ENCODE measurements around the gene PLXNB2.

GRCh38 chr22:50357222-50357621 lies 49.8 kb upstream of the PLXNB2 start:
- TF ChIP-seq POLR2AphosphoS5 (IDR thresholded peaks at IDR 0.05; ENCODE audit: insufficient read depth in 1 of 2, low read depth in 1 of 2): no peak
- TF ChIP-seq, protein P1, sequence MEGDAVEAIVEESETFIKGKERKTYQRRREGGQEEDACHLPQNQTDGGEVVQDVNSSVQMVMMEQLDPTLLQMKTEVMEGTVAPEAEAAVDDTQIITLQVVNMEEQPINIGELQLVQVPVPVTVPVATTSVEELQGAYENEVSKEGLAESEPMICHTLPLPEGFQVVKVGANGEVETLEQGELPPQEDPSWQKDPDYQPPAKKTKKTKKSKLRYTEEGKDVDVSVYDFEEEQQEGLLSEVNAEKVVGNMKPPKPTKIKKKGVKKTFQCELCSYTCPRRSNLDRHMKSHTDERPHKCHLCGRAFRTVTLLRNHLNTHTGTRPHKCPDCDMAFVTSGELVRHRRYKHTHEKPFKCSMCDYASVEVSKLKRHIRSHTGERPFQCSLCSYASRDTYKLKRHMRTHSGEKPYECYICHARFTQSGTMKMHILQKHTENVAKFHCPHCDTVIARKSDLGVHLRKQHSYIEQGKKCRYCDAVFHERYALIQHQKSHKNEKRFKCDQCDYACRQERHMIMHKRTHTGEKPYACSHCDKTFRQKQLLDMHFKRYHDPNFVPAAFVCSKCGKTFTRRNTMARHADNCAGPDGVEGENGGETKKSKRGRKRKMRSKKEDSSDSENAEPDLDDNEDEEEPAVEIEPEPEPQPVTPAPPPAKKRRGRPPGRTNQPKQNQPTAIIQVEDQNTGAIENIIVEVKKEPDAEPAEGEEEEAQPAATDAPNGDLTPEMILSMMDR (IDR thresholded peaks at IDR 0.05): no peak

All from vagina (tissue), 2 donors.